ENCODE measurements around the gene CACNA2D2. TPM values are rescaled to one million over a fixed set of nuclear protein-coding genes. Genes with fewer than 3 reads are reported as not detected.

Gene CACNA2D2
- total RNA-seq, 1 experiment from 2014 or later, result not detected

- H3K27me3 ChIP-seq (ENCODE audit: insufficient read depth, low read depth), result peaks cover 8% of the 10 kb centered on the region; the same call in 1 of the 2 replicates
- no peak overlapping the region for H3K27ac ChIP-seq
- POLR2A ChIA-PET (ENCODE audit: unreplicated experiment), result no interaction called here
- no peaks in the 10 kb centered on the region for H3K9me2 ChIP-seq (ENCODE audit: insufficient read depth)
- no TSS peak for BruUV-seq (replicated peaks)
- H3K36me3 ChIP-seq (ENCODE audit: low read depth), result no peaks in the 10 kb centered on the region
- no peak for DNase-seq
- CTCF ChIA-PET, result no interaction called here
- H3K4me2 ChIP-seq, result no peak overlapping the region
- no peak for TF ChIP-seq EZH2 (IDR thresholded peaks at IDR 0.05; ENCODE audit: low read depth)
- TF ChIP-seq CTCF (conservative IDR thresholded peaks at IDR 0.05), result no peak
- intact Hi-C loops (cut with micrococcal nuclease; ENCODE audit: unreplicated experiment), result loop anchor here (1.0 kb wide), 1 partner anchor 107 kb away; no protein-coding TSS in a partner anchor
- H3K4me1 ChIP-seq (replicated peaks; ENCODE audit: insufficient read depth), result no peaks in the 10 kb centered on the region
- H3K79me2 ChIP-seq (ENCODE audit: low read depth), result no peaks in the 10 kb centered on the region
- no peaks in the 10 kb centered on the region for H3F3A ChIP-seq (ENCODE audit: insufficient read depth, low read depth)
- no peak overlapping the region for H3K4me3 ChIP-seq
- H3K9me3 ChIP-seq (ENCODE audit: insufficient read depth, low read depth), result no peaks in the 10 kb centered on the region
- no peaks in the 10 kb centered on the region for H4K20me1 ChIP-seq (ENCODE audit: insufficient read depth)
- H2AFZ ChIP-seq, result no peak overlapping the region
Measured at GRCh38 chr3:50435371-50436113, 67.9 kb downstream of the CACNA2D2 start.

GRCh38 chr3:50433954-50434353 is 69.5 kb downstream of the CACNA2D2 start:
- H3K4me3 ChIP-seq, result no peak overlapping the region
- no peaks in the 10 kb centered on the region for H3K9me3 ChIP-seq (ENCODE audit: insufficient read depth, low read depth)
- DNase-seq, result no peak
- no peaks in the 10 kb centered on the region for H3K36me3 ChIP-seq (ENCODE audit: low read depth)
- no peaks in the 10 kb centered on the region for H3K4me1 ChIP-seq (replicated peaks; ENCODE audit: insufficient read depth)
- no TSS peak for BruUV-seq (replicated peaks)
- intact Hi-C loops (cut with micrococcal nuclease; ENCODE audit: unreplicated experiment), result no loop called here
- H2AFZ ChIP-seq, result no peak overlapping the region
- no peak overlapping the region for H3K4me2 ChIP-seq
- ChIA-PET CTCF (interaction anchor here (0.6 kb wide), 1 partner anchor 101 kb away, joined by 4 read pairs; no protein-coding TSS in a partner anchor), POLR2A (ENCODE audit: unreplicated experiment) (no interaction called here)
- no peaks in the 10 kb centered on the region for H3F3A ChIP-seq (ENCODE audit: insufficient read depth, low read depth)
- H4K20me1 ChIP-seq (ENCODE audit: insufficient read depth), result no peaks in the 10 kb centered on the region
- TF ChIP-seq EZH2 (IDR thresholded peaks at IDR 0.05; ENCODE audit: low read depth) (no peak), CTCF (conservative IDR thresholded peaks at IDR 0.05) (no peak)
- H3K79me2 ChIP-seq (ENCODE audit: low read depth), result no peaks in the 10 kb centered on the region
- H3K9me2 ChIP-seq (ENCODE audit: insufficient read depth), result no peaks in the 10 kb centered on the region
- H3K27ac ChIP-seq, result no peak overlapping the region
- H3K27me3 ChIP-seq (ENCODE audit: insufficient read depth, low read depth), result peaks cover 8% of the 10 kb centered on the region; the same call in 1 of the 2 replicates

- ChIA-PET POLR2A (ENCODE audit: unreplicated experiment) (interaction anchor here (0.6 kb wide), 1 partner anchor 79 kb away, joined by 3 read pairs; no protein-coding TSS in a partner anchor), CTCF (no interaction called here)
- H3K36me3 ChIP-seq (ENCODE audit: low read depth), result no peaks in the 10 kb centered on the region
- no peaks in the 10 kb centered on the region for H4K20me1 ChIP-seq (ENCODE audit: insufficient read depth)
- intact Hi-C loops (cut with micrococcal nuclease; ENCODE audit: unreplicated experiment), result loop anchor here (1.0 kb wide), 1 partner anchor 84 kb away; no protein-coding TSS in a partner anchor
- H3K9me3 ChIP-seq (ENCODE audit: insufficient read depth, low read depth), result no peaks in the 10 kb centered on the region
- DNase-seq, result no peak
- no peak overlapping the region for H3K27ac ChIP-seq
- no TSS peak for BruUV-seq (replicated peaks)
- H2AFZ ChIP-seq, result no peak overlapping the region
- no peak overlapping the region for H3K4me2 ChIP-seq
- no peaks in the 10 kb centered on the region for H3K9me2 ChIP-seq (ENCODE audit: insufficient read depth)
- peaks cover 8% of the 10 kb centered on the region; the same call in 1 of the 2 replicates for H3K27me3 ChIP-seq (ENCODE audit: insufficient read depth, low read depth)
- H3K4me3 ChIP-seq, result no peak overlapping the region
- H3K4me1 ChIP-seq (replicated peaks; ENCODE audit: insufficient read depth), result no peaks in the 10 kb centered on the region
- TF ChIP-seq EZH2 (IDR thresholded peaks at IDR 0.05; ENCODE audit: low read depth), result no peak
- TF ChIP-seq CTCF (conservative IDR thresholded peaks at IDR 0.05), result no peak
- no peaks in the 10 kb centered on the region for H3F3A ChIP-seq (ENCODE audit: insufficient read depth, low read depth)
- no peaks in the 10 kb centered on the region for H3K79me2 ChIP-seq (ENCODE audit: low read depth)
Measured at GRCh38 chr3:50430950-50431435, 72.4 kb downstream of the CACNA2D2 start.

All from PC-9 (cell line).